ENCODE data around the gene BMERB1.
"Not testable (repeated sequence)": the region's sequence is repeated elsewhere in the genome, so short reads cannot be mapped to it uniquely, and the experiment has no call there.

Gene BMERB1

GRCh38 chr16:15464401-15465186 is 30.2 kb downstream of the BMERB1 start:
- no peak for DNase-seq

- no peak for DNase-seq
Measured at GRCh38 chr16:15466131-15466530, 31.7 kb downstream of the BMERB1 start.

GRCh38 chr16:15466886-15467781 is 32.7 kb downstream of the BMERB1 start:
- DNase-seq: no peak

GRCh38 chr16:15476971-15477370 is 42.6 kb downstream of the BMERB1 start:
- DNase-seq: not testable (repeated sequence)

- DNase-seq: no peak
Measured at GRCh38 chr16:15477802-15478201, 43.4 kb downstream of the BMERB1 start.

- no peak for DNase-seq
Measured at GRCh38 chr16:15482068-15482747, 47.8 kb downstream of the BMERB1 start.

- no peak for DNase-seq
Measured at GRCh38 chr16:15482748-15483298, 48.4 kb downstream of the BMERB1 start.

GRCh38 chr16:15483857-15484256 is 49.5 kb downstream of the BMERB1 start:
- DNase-seq: no peak

GRCh38 chr16:15484662-15485061 is 50.3 kb downstream of the BMERB1 start:
- DNase-seq: no peak

GRCh38 chr16:15485175-15485574 is 50.8 kb downstream of the BMERB1 start:
- DNase-seq: no peak

GRCh38 chr16:15486661-15487060 is 52.3 kb downstream of the BMERB1 start:
- DNase-seq: no peak

- DNase-seq: no peak
Measured at GRCh38 chr16:15487336-15488284, 53.2 kb downstream of the BMERB1 start.

- no peak for DNase-seq
Measured at GRCh38 chr16:15489016-15489415, 54.6 kb downstream of the BMERB1 start.

GRCh38 chr16:15490123-15490711 is 55.8 kb downstream of the BMERB1 start:
- DNase-seq: no peak

- no peak for DNase-seq
Measured at GRCh38 chr16:15491411-15491810, 57.0 kb downstream of the BMERB1 start.

- DNase-seq: no peak
Measured at GRCh38 chr16:15492091-15492740, 57.8 kb downstream of the BMERB1 start.

- no peak for DNase-seq
Measured at GRCh38 chr16:15493466-15494180, 59.2 kb downstream of the BMERB1 start.

- no peak for DNase-seq
Measured at GRCh38 chr16:15494236-15494635, 59.8 kb downstream of the BMERB1 start.

- no peak for DNase-seq
Measured at GRCh38 chr16:15495898-15496297, 61.5 kb downstream of the BMERB1 start.

Data from CD4-positive, alpha-beta T cell treated with Interferon gamma for 1 hour (primary cell).